ENCODE measurements around the gene FAM177A1.

DNA sequence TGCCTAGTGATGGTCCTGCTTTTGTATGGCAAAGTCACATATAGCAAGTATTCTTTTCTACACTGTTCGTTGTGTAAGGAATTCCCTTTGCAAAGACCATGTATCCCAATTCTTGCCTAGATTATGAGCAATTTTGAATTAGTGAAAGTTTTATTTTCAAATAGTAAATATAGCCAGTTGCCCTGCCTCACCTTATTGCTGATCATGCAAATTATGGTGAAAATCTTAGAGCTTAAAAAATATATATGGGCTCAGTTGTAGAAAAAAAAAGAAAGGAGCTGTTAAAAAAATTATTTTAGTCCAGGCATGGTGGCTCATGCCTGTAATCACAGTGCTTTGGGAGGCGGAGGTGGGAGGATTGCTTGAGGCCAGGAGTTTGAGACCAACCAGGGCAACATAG lies 44.5 kb upstream of the FAM177A1 start:
- no peak for TF ChIP-seq POLR2AphosphoS5 (IDR thresholded peaks at IDR 0.05; ENCODE audit: low read depth, low read length)
- no peak for TF ChIP-seq POLR2A (IDR thresholded peaks at IDR 0.05; ENCODE audit: low read depth, low read length)
- no peak for TF ChIP-seq PAX5 (IDR thresholded peaks at IDR 0.05; ENCODE audit: insufficient read depth, low read length, severe bottlenecking)
